ENCODE measurements around the gene CUBN. TPM values are rescaled to one million over a fixed set of nuclear protein-coding genes. Genes with fewer than 3 reads are reported as not detected.
A peak's percentile ranks its signal among the peaks of the same experiment; 100 is the strongest.

CUBN gene
- total and polyA plus RNA-seq, 7 experiments from 2014 or later: 0.39 to 17.5 (median 7.0) TPM

- H3K9me3 Mint-ChIP-seq: peaks cover 0 to 3% (median 0%) of the 10 kb centered on the region in 11 donors
- no peak overlapping the region for H3K27ac Mint-ChIP-seq
- Histone ChIP-seq H3K27me3 (ENCODE audit: control insufficient read depth in 2 of 2, insufficient read depth in 2 of 2, low read length in 2 of 2) (no peaks in the 10 kb centered on the region), H3K36me3 (ENCODE audit: control insufficient read depth in 2 of 3, insufficient read depth in 3 of 3, low read length in 3 of 3) (no peaks in the 10 kb centered on the region), H3K4me3 (ENCODE audit: low read length) (no peak overlapping the region), H3K27ac (ENCODE audit: low read depth, low read length) (no peak overlapping the region), H3K4me1 (ENCODE audit: control insufficient read depth in 2 of 2, insufficient read depth in 2 of 2, low read length in 2 of 2) (no peaks in the 10 kb centered on the region), H3K9me3 (ENCODE audit: control insufficient read depth in 2 of 3, low read length in 3 of 3) (no peaks in the 10 kb centered on the region)
- H3K4me1 Mint-ChIP-seq: peaks cover 12 to 27% (median 17%) of the 10 kb centered on the region in 7 donors
- ChIA-PET POLR2A (no interaction called here), CTCF (no interaction called here)
- intact Hi-C loops (cut with micrococcal nuclease): no loop called here
- H3K27me3 Mint-ChIP-seq: peaks cover 0 to 17% (median 0%) of the 10 kb centered on the region in 5 donors
- H3K4me3 Mint-ChIP-seq: no peak overlapping the region
- DNase-seq: no peak
- ATAC-seq: no peak
- peaks cover 0 to 37% (median 11%) of the 10 kb centered on the region in 5 donors for H3K36me3 Mint-ChIP-seq
These were observed 164.9 kb downstream of the CUBN start for GRCh38 chr10:16964576-16965343.

- H3K36me3 ChIP-seq (ENCODE audit: control insufficient read depth in 2 of 3, insufficient read depth in 3 of 3, low read length in 3 of 3): no peaks in the 10 kb centered on the region
- peaks cover 0 to 11% (median 2%) of the 10 kb centered on the region in 7 donors for H3K4me1 Mint-ChIP-seq
- peaks cover 0 to 36% (median 4%) of the 10 kb centered on the region in 5 donors for H3K36me3 Mint-ChIP-seq
- no peaks in the 10 kb centered on the region for H3K4me1 ChIP-seq (ENCODE audit: control insufficient read depth in 2 of 2, insufficient read depth in 2 of 2, low read length in 2 of 2)
- DNase-seq (no peak), ATAC-seq (no peak)
- H3K9me3 ChIP-seq (ENCODE audit: control insufficient read depth in 2 of 3, low read length in 3 of 3): no peaks in the 10 kb centered on the region
- peaks cover 0 to 21% (median 0%) of the 10 kb centered on the region in 5 donors for H3K27me3 Mint-ChIP-seq
- H3K4me3 Mint-ChIP-seq: no peak overlapping the region
- H3K27ac ChIP-seq (ENCODE audit: low read depth, low read length): no peak overlapping the region
- ChIA-PET POLR2A (no interaction called here), CTCF (interaction anchor here (0.6 kb wide), 1 partner anchor 137 kb away, joined by 3 read pairs; no protein-coding TSS in a partner anchor)
- H3K4me3 ChIP-seq (ENCODE audit: low read length): no peak overlapping the region
- H3K27me3 ChIP-seq (ENCODE audit: control insufficient read depth in 2 of 2, insufficient read depth in 2 of 2, low read length in 2 of 2): no peaks in the 10 kb centered on the region
- no peak overlapping the region for H3K27ac Mint-ChIP-seq
- H3K9me3 Mint-ChIP-seq: peaks cover 0 to 1% (median 0%) of the 10 kb centered on the region in 11 donors
- intact Hi-C loops (cut with micrococcal nuclease): no loop called here
These were observed 169.1 kb downstream of the CUBN start for GRCh38 chr10:16960551-16960950.

GRCh38 chr10:16957038-16957437 lies 172.6 kb downstream of the CUBN start:
- no peak for ATAC-seq
- no peaks in the 10 kb centered on the region for H3K36me3 ChIP-seq (ENCODE audit: control insufficient read depth in 2 of 3, insufficient read depth in 3 of 3, low read length in 3 of 3)
- intact Hi-C loops (cut with micrococcal nuclease): no loop called here
- peaks cover 0 to 3% (median 0%) of the 10 kb centered on the region in 11 donors for H3K9me3 Mint-ChIP-seq
- DNase-seq: no peak
- no peak overlapping the region for H3K4me3 ChIP-seq (ENCODE audit: low read length)
- no peak overlapping the region for H3K4me3 Mint-ChIP-seq
- no peaks in the 10 kb centered on the region for H3K27me3 ChIP-seq (ENCODE audit: control insufficient read depth in 2 of 2, insufficient read depth in 2 of 2, low read length in 2 of 2)
- ChIA-PET CTCF (no interaction called here), POLR2A (no interaction called here)
- H3K27ac Mint-ChIP-seq: no peak overlapping the region
- H3K9me3 ChIP-seq (ENCODE audit: control insufficient read depth in 2 of 3, low read length in 3 of 3): no peaks in the 10 kb centered on the region
- peaks cover 4 to 35% (median 12%) of the 10 kb centered on the region in 5 donors for H3K36me3 Mint-ChIP-seq
- peaks cover 0 to 18% (median 0%) of the 10 kb centered on the region in 5 donors for H3K27me3 Mint-ChIP-seq
- H3K27ac ChIP-seq (ENCODE audit: low read depth, low read length): no peak overlapping the region
- peaks cover 7 to 15% (median 9%) of the 10 kb centered on the region in 7 donors for H3K4me1 Mint-ChIP-seq
- no peaks in the 10 kb centered on the region for H3K4me1 ChIP-seq (ENCODE audit: control insufficient read depth in 2 of 2, insufficient read depth in 2 of 2, low read length in 2 of 2)

GRCh38 chr10:16954280-16955030 lies 175.2 kb downstream of the CUBN start:
- intact Hi-C loops (cut with micrococcal nuclease): loop anchor here in 1 of 2 donors (5.0 kb wide), 1 partner anchor 73 kb away; no protein-coding TSS in a partner anchor
- Histone ChIP-seq H3K4me3 (ENCODE audit: low read length) (no peak overlapping the region), H3K4me1 (ENCODE audit: control insufficient read depth in 2 of 2, insufficient read depth in 2 of 2, low read length in 2 of 2) (no peaks in the 10 kb centered on the region), H3K36me3 (ENCODE audit: control insufficient read depth in 2 of 3, insufficient read depth in 3 of 3, low read length in 3 of 3) (no peaks in the 10 kb centered on the region), H3K27ac (ENCODE audit: low read depth, low read length) (no peak overlapping the region), H3K27me3 (ENCODE audit: control insufficient read depth in 2 of 2, insufficient read depth in 2 of 2, low read length in 2 of 2) (no peaks in the 10 kb centered on the region), H3K9me3 (ENCODE audit: control insufficient read depth in 2 of 3, low read length in 3 of 3) (no peaks in the 10 kb centered on the region)
- Mint-ChIP-seq H3K4me3 (no peak overlapping the region), H3K27ac (peak overlapping the region in 1 of 9 donors; percentile 25), H3K4me1 (peaks cover 8 to 29% (median 22%) of the 10 kb centered on the region in 7 donors), H3K36me3 (peaks cover 4 to 35% (median 11%) of the 10 kb centered on the region in 5 donors), H3K27me3 (peaks cover 0 to 20% (median 0%) of the 10 kb centered on the region in 5 donors), H3K9me3 (peaks cover 0 to 4% (median 0%) of the 10 kb centered on the region in 11 donors)
- CTCF ChIA-PET: no interaction called here
- DNase-seq: no peak
- ATAC-seq: no peak
- POLR2A ChIA-PET: no interaction called here

GRCh38 chr10:16953270-16953669 lies 176.3 kb downstream of the CUBN start:
- no peak overlapping the region for H3K4me3 Mint-ChIP-seq
- H3K27me3 Mint-ChIP-seq: peaks cover 0 to 17% (median 0%) of the 10 kb centered on the region in 5 donors
- intact Hi-C loops (cut with micrococcal nuclease): loop anchor here in 1 of 2 donors (5.0 kb wide), 1 partner anchor 74 kb away; no protein-coding TSS in a partner anchor
- no peak overlapping the region for H3K27ac ChIP-seq (ENCODE audit: low read depth, low read length)
- DNase-seq (no peak), ATAC-seq (no peak)
- peak overlapping the region in 1 of 9 donors; percentile 25 for H3K27ac Mint-ChIP-seq
- H3K4me1 Mint-ChIP-seq: peaks cover 10 to 29% (median 22%) of the 10 kb centered on the region in 7 donors
- H3K27me3 ChIP-seq (ENCODE audit: control insufficient read depth in 2 of 2, insufficient read depth in 2 of 2, low read length in 2 of 2): no peaks in the 10 kb centered on the region
- H3K36me3 ChIP-seq (ENCODE audit: control insufficient read depth in 2 of 3, insufficient read depth in 3 of 3, low read length in 3 of 3): no peaks in the 10 kb centered on the region
- H3K4me3 ChIP-seq (ENCODE audit: low read length): no peak overlapping the region
- H3K36me3 Mint-ChIP-seq: peaks cover 4 to 38% (median 13%) of the 10 kb centered on the region in 5 donors
- POLR2A ChIA-PET: no interaction called here
- CTCF ChIA-PET: no interaction called here
- H3K9me3 Mint-ChIP-seq: peaks cover 0 to 4% (median 0%) of the 10 kb centered on the region in 11 donors
- no peaks in the 10 kb centered on the region for H3K4me1 ChIP-seq (ENCODE audit: control insufficient read depth in 2 of 2, insufficient read depth in 2 of 2, low read length in 2 of 2)
- no peaks in the 10 kb centered on the region for H3K9me3 ChIP-seq (ENCODE audit: control insufficient read depth in 2 of 3, low read length in 3 of 3)

- Histone ChIP-seq H3K36me3 (ENCODE audit: control insufficient read depth in 2 of 3, insufficient read depth in 3 of 3, low read length in 3 of 3) (peaks cover 0 to under 1% (median 0%) of the 10 kb centered on the region in 3 experiments), H3K27me3 (ENCODE audit: control insufficient read depth in 2 of 2, insufficient read depth in 2 of 2, low read length in 2 of 2) (no peaks in the 10 kb centered on the region), H3K4me3 (ENCODE audit: low read length) (no peak overlapping the region), H3K27ac (ENCODE audit: low read depth, low read length) (no peak overlapping the region), H3K9me3 (ENCODE audit: control insufficient read depth in 2 of 3, low read length in 3 of 3) (no peaks in the 10 kb centered on the region), H3K4me1 (ENCODE audit: control insufficient read depth in 2 of 2, insufficient read depth in 2 of 2, low read length in 2 of 2) (no peaks in the 10 kb centered on the region)
- H3K27me3 Mint-ChIP-seq: peaks cover 0 to 17% (median 0%) of the 10 kb centered on the region in 5 donors
- peak overlapping the region in 3 of 9 donors; percentile 7 to 55 (median 43) for H3K27ac Mint-ChIP-seq
- intact Hi-C loops (cut with micrococcal nuclease): loop anchor here in 1 of 2 donors (5.0 kb wide), 1 partner anchor 75 kb away; no protein-coding TSS in a partner anchor
- DNase-seq (no peak), ATAC-seq (no peak)
- ChIA-PET POLR2A (interaction anchor here (0.6 kb wide), 1 partner anchor 70 kb away, joined by 3 read pairs; no protein-coding TSS in a partner anchor), CTCF (interaction anchor here (0.7 kb wide), 1 partner anchor 304 kb away, joined by 4 read pairs; no protein-coding TSS in a partner anchor)
- H3K9me3 Mint-ChIP-seq: peaks cover 0 to 4% (median 0%) of the 10 kb centered on the region in 11 donors
- peaks cover 10 to 29% (median 22%) of the 10 kb centered on the region in 7 donors for H3K4me1 Mint-ChIP-seq
- no peak overlapping the region for H3K4me3 Mint-ChIP-seq
- peaks cover 4 to 40% (median 15%) of the 10 kb centered on the region in 5 donors for H3K36me3 Mint-ChIP-seq
These were observed 177.0 kb downstream of the CUBN start for GRCh38 chr10:16952610-16953009.

All from naive thymus-derived CD4-positive, alpha-beta T cell (primary cell).